Parathyroid adenoma (tissue), 2 donors: ENCODE results near the gene SLC26A11.

Experiments used
- H2AFZ ChIP-seq: fragments of 300-600 bp; sonication (generic); one replicate; pipeline ENCODE4 v1.7.0; 2017; ENCODE audit warnings: antibody characterized with exemption, mild to moderate bottlenecking
- H3K27ac ChIP-seq: fragments of 300-600 bp; sonication (generic); one replicate; pipeline ENCODE4 v1.7.0; 2017
- H3K27me3 ChIP-seq: fragments of 300-600 bp; sonication (generic); one replicate; pipeline ENCODE4 v1.7.0; 2017; ENCODE audit warnings: low read length; ENCODE audit not compliant: control insufficient read depth, insufficient read depth
- H3K36me3 ChIP-seq: fragments of 300-600 bp; sonication (generic); one replicate; pipeline ENCODE4 v1.7.0; 2017; ENCODE audit warnings: low read length; ENCODE audit not compliant: control insufficient read depth, insufficient read depth
- H3K4me1 ChIP-seq: fragments of 300-600 bp; sonication (generic); one replicate; pipeline ENCODE4 v1.7.0; 2017; ENCODE audit warnings: control low read depth
- H3K4me2 ChIP-seq: fragments of 300-600 bp; sonication (generic); one replicate; pipeline ENCODE4 v1.7.0; 2017; ENCODE audit warnings: low read length
- H3K4me3 ChIP-seq: fragments of 300-600 bp; sonication (generic); one replicate; pipeline ENCODE4 v1.7.0; 2017; ENCODE audit warnings: low read depth, low read length
- H3K79me2 ChIP-seq: fragments of 300-600 bp; sonication (generic); one replicate; pipeline ENCODE4 v1.7.0; 2017; ENCODE audit warnings: control low read depth
- H3K9ac ChIP-seq: fragments of 300-600 bp; sonication (generic); one replicate; pipeline ENCODE4 v1.7.0; 2017; ENCODE audit warnings: mild to moderate bottlenecking
- H3K9me3 ChIP-seq: fragments of 300-600 bp; sonication (generic); one replicate; pipeline ENCODE4 v1.7.0; 2017; ENCODE audit warnings: low read length; ENCODE audit not compliant: control insufficient read depth
- CTCF ChIP-seq: fragments of 300-600 bp; sonication (generic); IDR thresholded peaks from one replicate; pipeline ENCODE4 v1.7.0; 2017; ENCODE audit warnings: antibody characterized with exemption, mild to moderate bottlenecking
- donor health status: primary hyperparathyroidism.

The SLC26A11 gene

DNA sequence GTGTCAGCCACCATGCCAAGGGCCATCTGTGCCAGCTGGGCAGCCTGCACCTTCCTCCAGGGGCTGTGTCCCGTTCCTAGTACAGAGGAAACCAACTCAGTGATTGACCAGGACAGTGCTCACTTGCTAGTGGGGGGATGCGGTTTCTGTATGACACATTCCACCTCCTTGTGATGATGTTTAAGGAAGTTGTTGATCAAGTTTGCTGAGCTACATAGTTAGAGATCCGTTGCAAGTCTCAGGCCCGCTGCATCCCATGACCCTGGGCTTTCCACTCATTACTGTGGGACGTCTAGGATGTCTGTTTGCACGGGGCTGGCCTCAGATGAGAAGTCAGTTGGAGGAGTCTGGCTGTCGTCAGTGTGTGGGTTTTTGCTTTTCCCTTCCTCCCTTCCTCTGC, 74.0 kb downstream of the SLC26A11 start:
- H3K79me2 ChIP-seq = peaks cover 29% of the 10 kb centered on the region
- no peaks in the 10 kb centered on the region for H3K27me3 ChIP-seq
- H3K36me3 ChIP-seq = no peaks in the 10 kb centered on the region
- H3K9me3 ChIP-seq = no peaks in the 10 kb centered on the region
- no peak overlapping the region for H2AFZ ChIP-seq
- no peak overlapping the region for H3K9ac ChIP-seq
- no peak for TF ChIP-seq CTCF
- H3K4me3 ChIP-seq = no peak overlapping the region
- no peak overlapping the region for H3K27ac ChIP-seq
- no peaks in the 10 kb centered on the region for H3K4me1 ChIP-seq
- no peak overlapping the region for H3K4me2 ChIP-seq

GRCh38 chr17:80294653-80295052, 74.4 kb downstream of the SLC26A11 start:
- Histone ChIP-seq H3K27ac (no peak overlapping the region), H3K4me2 (no peak overlapping the region), H3K79me2 (peaks cover 29% of the 10 kb centered on the region), H3K9ac (no peak overlapping the region), H3K36me3 (no peaks in the 10 kb centered on the region), H3K27me3 (no peaks in the 10 kb centered on the region), H3K4me3 (no peak overlapping the region), H3K4me1 (no peaks in the 10 kb centered on the region), H2AFZ (no peak overlapping the region), H3K9me3 (no peaks in the 10 kb centered on the region)
- TF ChIP-seq CTCF = no peak

DNA sequence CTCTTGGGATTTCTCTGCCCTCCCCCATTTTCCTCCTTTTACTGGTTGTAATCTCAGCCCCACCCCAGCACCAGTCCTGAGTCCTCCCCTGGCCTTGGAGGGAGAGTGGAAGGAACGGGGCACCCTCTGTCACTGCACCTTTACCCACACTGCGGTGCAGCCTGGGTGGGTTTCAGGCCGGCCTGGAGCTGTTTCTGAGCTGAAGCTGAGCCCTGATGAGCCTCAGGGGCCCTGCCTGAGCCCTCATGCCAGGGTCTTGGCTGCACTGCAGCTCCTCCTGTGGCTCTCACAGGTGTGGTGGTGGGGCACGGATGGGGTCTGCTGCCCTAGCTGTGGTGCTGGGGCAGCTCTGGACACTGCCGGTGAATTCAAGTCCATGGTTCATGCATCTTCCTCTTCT, 74.9 kb downstream of the SLC26A11 start:
- Histone ChIP-seq H3K4me1 (no peaks in the 10 kb centered on the region), H3K79me2 (peaks cover 27% of the 10 kb centered on the region), H3K27me3 (no peaks in the 10 kb centered on the region), H3K4me2 (no peak overlapping the region), H3K9ac (no peak overlapping the region), H3K36me3 (no peaks in the 10 kb centered on the region), H2AFZ (no peak overlapping the region), H3K9me3 (no peaks in the 10 kb centered on the region), H3K4me3 (no peak overlapping the region), H3K27ac (no peak overlapping the region)
- no peak for TF ChIP-seq CTCF

- Histone ChIP-seq H3K9ac (no peak overlapping the region), H2AFZ (no peak overlapping the region), H3K4me2 (no peak overlapping the region), H3K36me3 (no peaks in the 10 kb centered on the region), H3K4me3 (no peak overlapping the region), H3K79me2 (peaks cover 31% of the 10 kb centered on the region), H3K9me3 (no peaks in the 10 kb centered on the region), H3K27me3 (no peaks in the 10 kb centered on the region), H3K27ac (no peak overlapping the region), H3K4me1 (no peaks in the 10 kb centered on the region)
- TF ChIP-seq CTCF = no peak
Observed at GRCh38 chr17:80295559-80295958, 75.3 kb downstream of the SLC26A11 start.

DNA sequence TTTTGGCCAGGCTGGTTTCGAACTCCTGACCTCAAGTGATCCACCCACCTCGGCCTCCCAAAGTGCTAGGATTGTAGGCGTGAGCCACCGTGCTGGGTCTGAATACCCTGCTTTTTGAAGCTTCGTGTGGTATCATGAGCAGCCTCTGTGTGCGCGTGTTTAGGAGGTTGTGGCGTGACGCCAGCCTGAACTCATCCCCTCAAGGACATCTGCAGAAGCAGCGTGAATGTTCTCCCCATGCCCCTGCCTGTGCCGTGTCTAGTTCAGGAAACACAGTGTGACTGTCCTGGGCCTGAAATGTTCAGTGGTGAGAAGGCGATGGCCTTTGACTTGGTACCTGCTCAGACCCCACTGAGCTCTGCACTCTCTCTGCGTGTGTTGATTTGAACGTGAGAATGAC, 76.0 kb downstream of the SLC26A11 start:
- Histone ChIP-seq H3K27ac (no peak overlapping the region), H2AFZ (no peak overlapping the region), H3K36me3 (no peaks in the 10 kb centered on the region), H3K4me2 (no peak overlapping the region), H3K9me3 (no peaks in the 10 kb centered on the region), H3K27me3 (no peaks in the 10 kb centered on the region), H3K79me2 (peaks cover 33% of the 10 kb centered on the region), H3K9ac (no peak overlapping the region), H3K4me1 (no peaks in the 10 kb centered on the region), H3K4me3 (no peak overlapping the region)
- TF ChIP-seq CTCF = no peak
